K562 (cell line): ENCODE data around the gene GRIK5. TPM values are rescaled to one million over a fixed set of nuclear protein-coding genes. Genes with fewer than 3 reads are reported as not detected.
A peak's percentile ranks its signal among the peaks of the same experiment; 100 is the strongest.

Experiments used
- CBX8 ChIP-seq: fragments of 200-600 bp; sonication (generic); IDR thresholded peaks from 2 replicates; pipeline ENCODE4 v1.6.1; 2012; ENCODE audit warnings: borderline replicate concordance, mixed run types, low read depth, mild to moderate bottlenecking, moderate library complexity, mixed read lengths, low read length, control low read depth, inconsistent platforms; ENCODE audit not compliant: poor library complexity, severe bottlenecking; ENCODE audit errors: extremely low read depth
- CHD7 ChIP-seq: fragments of 200-600 bp; sonication (generic); IDR thresholded peaks from one replicate; pipeline ENCODE4 v1.6.1; 2012; ENCODE audit warnings: mild to moderate bottlenecking, low read depth, low read length, inconsistent platforms
- COPS2 ChIP-seq: fragments of 450-650 bp; conservative IDR thresholded peaks from 2 replicates; pipeline ENCODE4 v1.6.1; 2016; ENCODE audit warnings: mild to moderate bottlenecking, moderate library complexity
- ETV1 ChIP-seq: fragments of 450-650 bp; conservative IDR thresholded peaks from 2 replicates; pipeline ENCODE4 v1.6.1; 2016; ENCODE audit warnings: missing genetic modification characterization, control low read depth, low read depth, missing compliant biosample characterization
- KAT7 ChIP-seq: sonication (generic); formaldehyde crosslinking; IDR thresholded peaks from 2 replicates; pipeline ENCODE4 v1.8.0; 2022; ENCODE audit warnings: missing genetic modification reagents, mild to moderate bottlenecking, borderline replicate concordance
- MTF1 ChIP-seq: fragments of 250-450 bp; sonication (Bioruptor Pico); IDR thresholded peaks from 2 replicates; pipeline ENCODE4 v1.9.0; 2021; ENCODE audit warnings: moderate library complexity, mild to moderate bottlenecking, inconsistent platforms, borderline replicate concordance
- NFIC ChIP-seq: fragments of 450-650 bp; IDR thresholded peaks from 2 replicates; pipeline ENCODE4 v1.6.1; 2017; ENCODE audit warnings: mild to moderate bottlenecking, inconsistent platforms
- PHTF2 ChIP-seq: fragments of 250-450 bp; sonication (Bioruptor Pico); IDR thresholded peaks from 2 replicates; pipeline ENCODE4 v1.5.0; 2021; ENCODE audit warnings: mild to moderate bottlenecking
- RHOXF2B ChIP-seq: fragments of 250-450 bp; sonication (Bioruptor Pico); conservative IDR thresholded peaks from 2 replicates; pipeline ENCODE4 v1.5.1; 2021
- TFAP4 ChIP-seq: sonication (generic); formaldehyde crosslinking; IDR thresholded peaks from 2 replicates; pipeline ENCODE4 v1.8.0; 2022; ENCODE audit warnings: missing genetic modification reagents, mild to moderate bottlenecking, moderate library complexity, borderline replicate concordance
- YY1 ChIP-seq, 3 experiments: IDR thresholded peaks; 2 replicates each; pipeline ENCODE4 v1.6.1; 2011; ENCODE audit warnings: low read length in 2 of 3, mild to moderate bottlenecking in 2 of 3, moderate library complexity in 2 of 3, borderline replicate concordance in 1 of 3, control low read depth in 1 of 3, low read depth in 1 of 3; ENCODE audit not compliant: insufficient read depth in 3 of 3, insufficient replicate concordance in 2 of 3, control insufficient read depth in 1 of 3, insufficient read length in 1 of 3; ENCODE audit errors: extremely low read depth in 1 of 3
- ZNF133 ChIP-seq: fragments of 250-450 bp; sonication (Bioruptor Pico); IDR thresholded peaks from 2 replicates; pipeline ENCODE4 v1.4.0; 2020; ENCODE audit warnings: mild to moderate bottlenecking
- ZNF324 ChIP-seq: fragments of 250-450 bp; sonication (Bioruptor Pico); IDR thresholded peaks from 2 replicates; pipeline ENCODE4 v1.4.0; 2020; ENCODE audit warnings: mild to moderate bottlenecking
- ZNF717 ChIP-seq: fragments of 250-450 bp; sonication (Bioruptor Pico); IDR thresholded peaks from 2 replicates; pipeline ENCODE4 v1.5.0; 2021
- polyA plus RNA-seq, 8 experiments: library from polyadenylated mRNA; depleted of rRNA in 4 of 8; stranded (reverse) in 5 of 8; unstranded in 3 of 8; fragments of >200 nt; fragmentation: Nextera tagmentation in 2 of 8; fragmentation: Illumina TruSeq in 1 of 8; extraction: Ambion mirVana in 2 of 8; extraction: Trizol in 1 of 8; gene quantifications; 2 replicates each; pipeline versions ENCODE4 v1.2.1 to v1.2.3, GENCODE V29; 2011 to 2014; ENCODE audit warnings: inconsistent platforms in 1 of 8, missing spikeins in 1 of 8
- total RNA-seq, 7 experiments: library from RNA; depleted of rRNA in 6 of 7; stranded (reverse); fragments of >200 nt in 6 of 7; fragmentation: Illumina TruSeq in 2 of 7; extraction: Trizol in 2 of 7; gene quantifications; 2 replicates each; pipeline versions ENCODE4 v1.2.1 to v1.2.3, GENCODE V29; 2011 to 2021; ENCODE audit warnings: low replicate concordance in 1 of 7

The GRIK5 gene
- total and polyA plus RNA-seq, 9 of the 15 experiments (the other 6 are each of a cell fraction or from before 2014, with no cell fraction given): 0.04 to 0.55 (median 0.27) TPM; not detected in 2

- no peak for TF ChIP-seq CHD7
- TF ChIP-seq PHTF2 (CRISPR knock-in tag): no peak
- TF ChIP-seq ZNF324 (CRISPR knock-in tag): 0 out of 2 replicates have a peak, but pooled peaks have one; percentile 51
- TF ChIP-seq NFIC: no peak
- TF ChIP-seq KAT7 (CRISPR knock-in tag): no peak
- no peak for TF ChIP-seq ETV1 (tag)
- TF ChIP-seq COPS2: no peak
- no peak for TF ChIP-seq CBX8
- no peak for TF ChIP-seq ZNF133
- no peak for TF ChIP-seq RHOXF2B
- 0 out of 2 replicates have a peak, but pooled peaks have one; percentile 44 for TF ChIP-seq ZNF717 (CRISPR knock-in tag)
- TF ChIP-seq YY1 (IDR thresholded peaks at IDR 0.05; ENCODE audit: borderline replicate concordance in 1 of 3, control insufficient read depth in 1 of 3, extremely low read depth in 1 of 3, insufficient read depth in 3 of 3, insufficient read length in 1 of 3, insufficient replicate concordance in 2 of 3, low read depth in 1 of 3, low read length in 2 of 3): no peak
- TF ChIP-seq MTF1 (CRISPR knock-in tag): peak; percentile 62; the same call in 1 of the 2 replicates
- no peak for TF ChIP-seq TFAP4 (CRISPR knock-in tag)
Observed at GRCh38 chr19:42010245-42011126, 59.5 kb downstream of the GRIK5 start (continued).
